LNCaP clone FGC (cell line): ENCODE measurements around the gene LARP4B.

Experiments
- DNase-seq: peaks from one replicate; pipeline ENCODE4 v3.0.0-alpha.2; 2011; ENCODE audit warnings: low read depth
- H3K4me3 ChIP-seq: 2 replicates; pipeline ENCODE4 v1.5.1; 2011; ENCODE audit warnings: mild to moderate bottlenecking, low read depth, low read length, control low read depth
- TF ChIP-seq, protein P1 (sequence below): IDR thresholded peaks from 2 replicates; pipeline ENCODE4 v1.5.1; 2012; ENCODE audit warnings: mild to moderate bottlenecking; ENCODE audit not compliant: control insufficient read depth, insufficient read depth; ENCODE audit errors: extremely low read depth

LARP4B gene

DNA sequence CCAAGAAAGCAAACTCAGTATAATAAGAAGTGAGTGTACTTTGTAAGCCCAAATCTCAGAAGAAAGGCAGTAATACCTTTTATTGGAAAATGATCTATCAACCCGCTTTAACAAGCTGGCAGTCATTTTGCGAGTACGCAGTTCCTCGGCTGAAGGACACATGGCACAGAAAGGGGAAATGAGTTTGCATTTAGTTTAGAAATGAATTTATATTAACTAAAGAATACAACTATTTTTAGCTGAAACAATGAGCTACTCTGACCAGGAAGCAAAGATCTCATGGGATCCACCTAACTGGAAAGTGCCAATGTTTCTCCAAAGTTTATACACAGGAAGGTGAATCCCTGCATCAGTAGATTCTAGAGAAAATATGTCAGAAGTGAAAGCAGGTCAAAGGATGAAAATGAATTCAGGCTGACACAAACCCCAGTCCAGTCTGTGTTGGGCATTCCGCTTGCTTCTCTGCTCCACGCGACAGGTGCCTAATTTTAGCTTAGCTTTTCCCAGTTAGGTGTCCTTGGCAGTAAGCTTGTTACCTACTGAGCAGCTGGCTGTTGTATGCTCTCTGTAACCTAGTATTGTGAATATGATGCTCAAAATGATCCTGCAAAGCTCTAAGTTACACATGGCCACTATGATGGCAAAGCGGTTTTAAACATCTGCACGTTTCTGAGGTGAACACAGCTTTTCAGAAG is 112.8 kb downstream of the LARP4B start:
- no peak for DNase-seq
- no peak overlapping the region for H3K4me3 ChIP-seq
- TF ChIP-seq, protein P1, sequence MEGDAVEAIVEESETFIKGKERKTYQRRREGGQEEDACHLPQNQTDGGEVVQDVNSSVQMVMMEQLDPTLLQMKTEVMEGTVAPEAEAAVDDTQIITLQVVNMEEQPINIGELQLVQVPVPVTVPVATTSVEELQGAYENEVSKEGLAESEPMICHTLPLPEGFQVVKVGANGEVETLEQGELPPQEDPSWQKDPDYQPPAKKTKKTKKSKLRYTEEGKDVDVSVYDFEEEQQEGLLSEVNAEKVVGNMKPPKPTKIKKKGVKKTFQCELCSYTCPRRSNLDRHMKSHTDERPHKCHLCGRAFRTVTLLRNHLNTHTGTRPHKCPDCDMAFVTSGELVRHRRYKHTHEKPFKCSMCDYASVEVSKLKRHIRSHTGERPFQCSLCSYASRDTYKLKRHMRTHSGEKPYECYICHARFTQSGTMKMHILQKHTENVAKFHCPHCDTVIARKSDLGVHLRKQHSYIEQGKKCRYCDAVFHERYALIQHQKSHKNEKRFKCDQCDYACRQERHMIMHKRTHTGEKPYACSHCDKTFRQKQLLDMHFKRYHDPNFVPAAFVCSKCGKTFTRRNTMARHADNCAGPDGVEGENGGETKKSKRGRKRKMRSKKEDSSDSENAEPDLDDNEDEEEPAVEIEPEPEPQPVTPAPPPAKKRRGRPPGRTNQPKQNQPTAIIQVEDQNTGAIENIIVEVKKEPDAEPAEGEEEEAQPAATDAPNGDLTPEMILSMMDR, result no peak

DNA sequence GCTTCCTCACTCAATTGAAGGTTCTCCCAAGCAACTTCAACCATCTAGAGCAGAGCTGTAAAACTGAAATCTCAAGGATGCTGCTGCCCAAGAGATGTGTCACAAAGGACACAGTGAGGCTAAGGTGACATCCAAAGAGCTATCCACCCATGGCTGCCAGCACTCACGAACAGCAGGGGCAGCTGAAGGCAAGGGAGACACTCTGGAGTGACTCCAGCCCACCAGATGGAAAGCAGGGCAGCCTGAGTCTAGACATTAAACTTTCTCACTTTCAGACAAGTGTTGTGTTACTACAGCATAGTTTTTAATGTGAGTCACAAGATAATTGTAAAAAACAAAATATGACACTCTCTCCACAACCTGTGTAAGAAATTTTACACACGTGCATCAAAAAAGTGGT is 113.5 kb downstream of the LARP4B start:
- H3K4me3 ChIP-seq, result no peak overlapping the region
- TF ChIP-seq, protein P1, result no peak
- no peak for DNase-seq

DNA sequence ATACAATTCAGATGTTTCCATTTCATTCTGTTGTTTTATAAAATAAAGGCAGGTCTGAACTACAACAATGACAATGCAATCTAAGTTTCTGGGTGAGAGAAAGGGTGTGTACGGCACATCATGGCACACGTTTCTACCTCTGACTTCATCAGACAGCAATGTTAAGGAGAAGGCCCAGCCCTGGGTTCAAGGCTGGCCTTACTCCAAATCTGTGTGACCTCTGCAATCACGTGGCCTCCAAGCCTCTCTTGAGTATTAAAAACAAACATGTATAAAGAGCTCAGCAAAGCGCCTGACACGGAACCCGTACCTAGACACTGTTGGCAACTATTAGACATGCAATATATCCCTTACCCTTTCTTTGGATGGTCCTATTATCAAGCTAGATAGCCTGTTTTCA is 114.1 kb downstream of the LARP4B start:
- no peak for DNase-seq
- H3K4me3 ChIP-seq, result no peak overlapping the region
- TF ChIP-seq, protein P1, result no peak

DNA sequence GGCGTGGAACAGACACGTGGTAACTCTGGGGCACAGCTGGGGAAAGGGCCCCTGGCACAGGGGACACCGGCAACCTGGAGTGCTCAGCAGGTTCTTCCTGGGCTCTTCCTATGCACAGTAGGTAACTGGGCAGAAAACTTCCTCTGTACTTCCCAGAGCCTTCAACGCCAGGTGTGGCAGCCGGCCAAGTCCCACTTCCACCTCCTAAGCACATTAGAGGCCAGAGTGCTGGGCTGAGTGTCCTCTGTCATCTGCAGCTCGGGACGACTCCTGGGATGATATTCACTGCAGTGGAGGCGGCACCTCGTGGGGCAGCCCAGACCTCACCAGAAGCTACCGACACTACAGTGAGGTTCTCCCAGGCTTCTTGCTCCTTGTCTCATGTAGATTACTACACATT is 114.5 kb downstream of the LARP4B start:
- no peak for DNase-seq
- TF ChIP-seq, protein P1, result no peak
- no peak overlapping the region for H3K4me3 ChIP-seq

DNA sequence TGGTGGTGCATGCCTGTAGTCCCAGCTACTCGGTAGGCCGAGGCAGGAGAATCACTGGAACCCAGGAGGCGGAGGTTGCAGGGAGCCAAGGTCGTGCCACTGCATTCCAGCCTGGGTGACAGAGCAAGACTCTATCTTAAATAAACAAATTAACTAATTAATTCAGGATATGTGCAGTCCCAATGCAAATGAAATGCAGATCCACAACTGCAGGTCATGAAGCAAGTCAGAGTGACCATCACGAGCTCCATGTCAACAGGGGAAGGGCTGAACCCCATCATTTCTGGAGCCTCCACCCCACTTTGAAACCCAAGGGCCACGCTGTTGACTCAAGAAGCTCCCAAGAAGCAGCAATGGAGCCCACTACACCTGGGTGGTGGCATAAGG is 115.4 kb downstream of the LARP4B start:
- TF ChIP-seq, protein P1, result no peak
- no peak for DNase-seq
- no peak overlapping the region for H3K4me3 ChIP-seq

DNA sequence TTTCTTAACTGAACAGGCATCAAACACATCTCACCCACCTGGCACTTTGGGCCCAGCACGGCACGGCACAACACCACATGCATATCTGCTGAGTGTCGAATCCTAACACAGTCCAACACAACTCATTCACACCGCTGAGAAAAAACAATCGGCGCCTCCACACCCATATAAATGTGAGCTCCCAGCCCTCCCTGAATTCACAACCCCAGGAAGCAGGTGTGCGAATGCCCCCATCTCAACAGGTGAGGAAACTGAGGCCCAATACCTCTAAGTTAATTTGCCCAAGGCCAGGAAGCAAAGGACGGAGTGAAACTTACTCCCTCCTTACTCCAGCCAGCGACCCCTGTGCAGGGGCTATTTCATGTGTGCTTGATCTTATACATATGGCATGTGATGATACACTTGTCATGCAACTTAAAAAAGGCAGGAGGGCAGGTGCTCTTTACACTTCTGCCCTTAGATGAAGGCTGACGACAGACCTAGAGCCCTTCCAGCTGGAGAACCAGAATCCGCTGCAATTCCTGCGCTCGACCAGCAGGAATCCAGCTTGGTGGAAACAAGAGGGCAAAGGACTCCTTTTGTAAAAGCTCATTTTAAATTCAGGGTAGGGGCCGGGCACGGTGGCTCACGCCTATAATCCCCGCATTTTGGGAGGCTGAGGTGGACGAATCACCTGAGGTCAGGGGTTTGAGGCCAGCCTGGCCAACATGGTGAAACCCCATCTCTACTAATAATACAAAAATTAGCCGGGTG is 116.0 kb downstream of the LARP4B start:
- TF ChIP-seq, protein P1, result 0 out of 2 replicates have a peak, but pooled peaks have one; percentile 3
- DNase-seq, result no peak
- H3K4me3 ChIP-seq, result no peak overlapping the region
